Trophoblast cell (in vitro differentiated cells and primary cell): ENCODE data around the gene PAK2.
"Not testable (repeated sequence)": the region's sequence is repeated elsewhere in the genome, so short reads cannot be mapped to it uniquely, and the experiment has no call there.

Experiments
- DNase-seq, 2 donors: peaks; one replicate each; pipeline ENCODE4 v3.0.0-alpha.2; 2016
- H2AFZ ChIP-seq: 2 replicates; pipeline ENCODE4 v1.6.1; 2013; ENCODE audit warnings: low read length, moderate library complexity, mild to moderate bottlenecking; ENCODE audit not compliant: insufficient read depth, poor library complexity
- H2AK5ac ChIP-seq: 2 replicates; pipeline ENCODE4 v1.6.1; 2013; ENCODE audit warnings: mild to moderate bottlenecking, low read length
- H2BK120ac ChIP-seq: 2 replicates; pipeline ENCODE4 v1.6.1; 2013; ENCODE audit warnings: low read length, mild to moderate bottlenecking, moderate library complexity; ENCODE audit not compliant: insufficient read depth, poor library complexity
- H2BK12ac ChIP-seq: 2 replicates; pipeline ENCODE4 v1.6.1; 2013; ENCODE audit warnings: mild to moderate bottlenecking, low read length, moderate library complexity
- H2BK5ac ChIP-seq: 2 replicates; pipeline ENCODE4 v1.6.1; 2013; ENCODE audit warnings: low read length, low read depth, moderate library complexity, mild to moderate bottlenecking; ENCODE audit not compliant: poor library complexity
- H3K14ac ChIP-seq: 2 replicates; pipeline ENCODE4 v1.6.1; 2013; ENCODE audit warnings: mild to moderate bottlenecking, low read length
- H3K18ac ChIP-seq: 2 replicates; pipeline ENCODE4 v1.6.1; 2013; ENCODE audit warnings: mild to moderate bottlenecking, low read length
- H3K23ac ChIP-seq: 2 replicates; pipeline ENCODE4 v1.6.1; 2013; ENCODE audit warnings: low read length
- H3K27ac ChIP-seq: 2 replicates; pipeline ENCODE4 v1.5.1; 2013; ENCODE audit warnings: low read depth, mild to moderate bottlenecking, inconsistent platforms, low read length, moderate library complexity
- H3K27me3 ChIP-seq: 2 replicates; pipeline ENCODE4 v1.6.1; 2013; ENCODE audit warnings: inconsistent platforms, mild to moderate bottlenecking, low read length, moderate library complexity; ENCODE audit not compliant: insufficient read depth
- H3K36me3 ChIP-seq, 2 experiments: 1 replicate in 1 of 2; 2 replicates in 1 of 2; pipeline ENCODE4 v1.6.1; 2013; ENCODE audit warnings: low read length in 2 of 2, mild to moderate bottlenecking in 2 of 2, moderate library complexity in 1 of 2; ENCODE audit not compliant: insufficient read depth in 2 of 2, control insufficient read depth in 1 of 2
- H3K4ac ChIP-seq: 2 replicates; pipeline ENCODE4 v1.6.1; 2013; ENCODE audit warnings: low read depth, mild to moderate bottlenecking, low read length, moderate library complexity
- H3K4me1 ChIP-seq, 2 experiments: 1 replicate in 1 of 2; 2 replicates in 1 of 2; pipeline ENCODE4 v1.6.1; 2013; ENCODE audit warnings: low read length in 2 of 2, mild to moderate bottlenecking in 2 of 2, moderate library complexity in 1 of 2; ENCODE audit not compliant: insufficient read depth in 2 of 2, control insufficient read depth in 1 of 2
- H3K4me2 ChIP-seq: 2 replicates; pipeline ENCODE4 v1.6.1; 2013; ENCODE audit warnings: inconsistent platforms, mild to moderate bottlenecking, low read length, moderate library complexity
- H3K4me3 ChIP-seq: 2 replicates; pipeline ENCODE4 v1.5.1; 2013; ENCODE audit warnings: mild to moderate bottlenecking, low read depth, low read length, inconsistent platforms
- H3K79me1 ChIP-seq: one replicate; pipeline ENCODE4 v1.6.1; 2013; ENCODE audit warnings: low read length
- H3K79me2 ChIP-seq: 2 replicates; pipeline ENCODE4 v1.6.1; 2013; ENCODE audit warnings: low read length, mild to moderate bottlenecking; ENCODE audit not compliant: control insufficient read depth, insufficient read depth, poor library complexity
- H3K9ac ChIP-seq: 2 replicates; pipeline ENCODE4 v1.6.1; 2013; ENCODE audit warnings: mild to moderate bottlenecking, low read length
- H3K9me3 ChIP-seq: 2 replicates; pipeline ENCODE4 v1.6.1; 2013; ENCODE audit warnings: low read depth, mild to moderate bottlenecking, control low read depth, inconsistent platforms, low read length; ENCODE audit not compliant: insufficient read depth
- H4K12ac ChIP-seq: 2 replicates; pipeline ENCODE4 v1.6.1; 2013; ENCODE audit warnings: low read depth, mild to moderate bottlenecking, low read length, moderate library complexity
- H4K8ac ChIP-seq: 2 replicates; pipeline ENCODE4 v1.6.1; 2013; ENCODE audit warnings: low read depth, mild to moderate bottlenecking, low read length, moderate library complexity
- H4K91ac ChIP-seq: one replicate; pipeline ENCODE4 v1.6.1; 2013; ENCODE audit warnings: low read depth, mild to moderate bottlenecking, low read length, moderate library complexity
- WGBS: extraction: QIAGEN DNeasy Blood & Tissue Kit; methylation state at CpG from one replicate; pipeline ENCODE4 v1.1.7; 2013; ENCODE audit warnings: missing lambda C conversion rate; ENCODE audit not compliant: insufficient read length, insufficient coverage; ENCODE audit errors: extremely low coverage; 5-methylcytosine and 5-hydroxymethylcytosine counted together

PAK2 gene

GRCh38 chr3:196737655-196738054 lies 2.0 kb upstream of the PAK2 start:
- no peak overlapping the region for H3K9ac ChIP-seq
- H3K14ac ChIP-seq, result no peak overlapping the region
- no peak overlapping the region for H3K4me2 ChIP-seq
- H4K91ac ChIP-seq, result no peak overlapping the region
- no peak overlapping the region for H2BK5ac ChIP-seq
- H3K18ac ChIP-seq, result no peak overlapping the region
- DNase-seq, result no peak
- no CpG with 5 or more reads among the region's 6 CpGs for WGBS
- no peak overlapping the region for H3K4ac ChIP-seq
- H2AK5ac ChIP-seq, result no peak overlapping the region
- H3K36me3 ChIP-seq, result peaks cover 0 to 2% of the 10 kb centered on the region in 2 experiments
- no peak overlapping the region for H4K12ac ChIP-seq
- no peaks in the 10 kb centered on the region for H3K4me1 ChIP-seq
- no peaks in the 10 kb centered on the region for H3K9me3 ChIP-seq
- no peak overlapping the region for H2AFZ ChIP-seq
- H3K23ac ChIP-seq, result no peak overlapping the region
- peaks cover 17% of the 10 kb centered on the region for H3K79me2 ChIP-seq
- H2BK12ac ChIP-seq, result no peak overlapping the region
- H3K4me3 ChIP-seq, result no peak overlapping the region
- H2BK120ac ChIP-seq, result no peak overlapping the region
- no peak overlapping the region for H4K8ac ChIP-seq
- H3K27ac ChIP-seq, result no peak overlapping the region
- H3K79me1 ChIP-seq, result peaks cover 10% of the 10 kb centered on the region
- no peaks in the 10 kb centered on the region for H3K27me3 ChIP-seq

GRCh38 chr3:196740481-196741248 lies 1.0 kb downstream of the PAK2 start:
- Histone ChIP-seq H2AFZ (peak overlapping the region; percentile 77), H3K9me3 (no peaks in the 10 kb centered on the region), H4K12ac (peak overlapping the region; percentile 73), H3K23ac (no peak overlapping the region), H4K8ac (peak overlapping the region; percentile 86), H3K79me1 (peaks cover 10% of the 10 kb centered on the region), H3K4ac (peak overlapping the region; percentile 98), H3K27ac (peak overlapping the region; percentile 93), H3K79me2 (peaks cover 24% of the 10 kb centered on the region), H3K4me2 (peak overlapping the region; percentile 77), H2BK120ac (peak overlapping the region; percentile 94), H2BK12ac (peak overlapping the region; percentile 45), H4K91ac (peak overlapping the region; percentile 91), H3K36me3 (no peaks in the 10 kb centered on the region), H3K4me1 (no peaks in the 10 kb centered on the region), H2BK5ac (peak overlapping the region; percentile 87), H3K4me3 (peak overlapping the region; percentile 93), H3K9ac (peak overlapping the region; percentile 98), H3K27me3 (no peaks in the 10 kb centered on the region), H2AK5ac (peak overlapping the region; percentile 13), H3K18ac (peak overlapping the region; percentile 95), H3K14ac (peak overlapping the region; percentile 94)
- DNase-seq, result peak; percentile 66 to 84
- no CpG with 5 or more reads among the region's 30 CpGs for WGBS

DNA sequence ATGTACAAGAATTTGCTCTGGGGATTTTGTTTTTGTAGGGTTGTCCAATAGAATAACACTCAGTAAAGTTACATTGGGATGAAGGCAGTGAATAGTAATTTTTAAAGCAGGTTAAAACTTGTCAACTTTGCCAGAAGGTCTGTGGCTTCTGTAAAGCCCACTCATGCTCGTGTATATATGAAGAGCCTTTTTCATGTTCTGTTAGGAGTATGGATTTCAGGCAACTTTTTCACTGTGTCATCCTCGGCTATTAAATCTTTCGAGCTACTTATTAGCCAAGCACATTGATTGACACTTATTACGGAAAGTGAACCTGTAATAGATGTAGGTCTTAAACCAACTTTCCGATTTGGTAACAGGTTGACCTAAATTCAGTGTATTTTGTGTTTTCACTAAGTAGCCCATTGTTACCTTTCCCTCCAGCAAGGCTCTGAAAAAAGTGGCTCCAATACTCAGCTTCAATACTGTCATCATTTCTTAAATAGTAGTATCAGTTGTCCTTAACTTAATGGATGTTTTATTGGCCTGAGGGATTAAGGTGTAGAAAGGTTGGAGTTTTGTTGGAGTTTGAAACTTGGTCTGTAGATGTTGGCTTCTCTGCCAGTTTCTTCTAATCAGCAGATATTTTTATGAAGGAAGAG lies 1.7 kb downstream of the PAK2 start:
- Histone ChIP-seq H3K18ac (no peak overlapping the region), H3K4me1 (no peaks in the 10 kb centered on the region), H3K23ac (no peak overlapping the region), H3K4ac (peak overlapping the region; percentile 98), H3K14ac (no peak overlapping the region), H3K36me3 (peaks cover 0 to 2% of the 10 kb centered on the region in 2 experiments), H3K4me3 (no peak overlapping the region), H4K8ac (no peak overlapping the region), H3K9me3 (no peaks in the 10 kb centered on the region), H3K9ac (no peak overlapping the region), H4K12ac (no peak overlapping the region), H3K79me2 (peaks cover 24% of the 10 kb centered on the region), H2AFZ (no peak overlapping the region), H3K27me3 (no peaks in the 10 kb centered on the region), H2AK5ac (no peak overlapping the region), H3K4me2 (peak overlapping the region; percentile 77), H3K27ac (peak overlapping the region; percentile 93), H4K91ac (no peak overlapping the region), H2BK12ac (no peak overlapping the region), H2BK120ac (no peak overlapping the region), H3K79me1 (peaks cover 10% of the 10 kb centered on the region), H2BK5ac (no peak overlapping the region)
- WGBS, result no CpG with 5 or more reads among the region's 5 CpGs
- DNase-seq, result no peak

GRCh38 chr3:196743569-196743968 lies 3.9 kb downstream of the PAK2 start:
- not testable (repeated sequence) for H3K14ac ChIP-seq, H4K12ac ChIP-seq, H2BK5ac ChIP-seq, H2AK5ac ChIP-seq, DNase-seq, H3K23ac ChIP-seq, H3K4me3 ChIP-seq, H4K8ac ChIP-seq, H4K91ac ChIP-seq, H3K27me3 ChIP-seq, H3K4me2 ChIP-seq, H3K4ac ChIP-seq, H3K9ac ChIP-seq, H3K18ac ChIP-seq, H3K27ac ChIP-seq, H3K79me1 ChIP-seq, H2BK120ac ChIP-seq, H2AFZ ChIP-seq, H3K36me3 ChIP-seq, H2BK12ac ChIP-seq, H3K4me1 ChIP-seq, H3K9me3 ChIP-seq
- H3K79me2 ChIP-seq, result peaks cover 25% of the 10 kb centered on the region
- WGBS, result no CpG with 5 or more reads among the region's 10 CpGs
